ENCODE results near the gene GPR17. TPM values are rescaled to one million over a fixed set of nuclear protein-coding genes. Genes with fewer than 3 reads are reported as not detected.
A peak's percentile ranks its signal among the peaks of the same experiment; 100 is the strongest.

GPR17 gene
- total RNA-seq, 4 donors from 2014 or later: not detected

DNA sequence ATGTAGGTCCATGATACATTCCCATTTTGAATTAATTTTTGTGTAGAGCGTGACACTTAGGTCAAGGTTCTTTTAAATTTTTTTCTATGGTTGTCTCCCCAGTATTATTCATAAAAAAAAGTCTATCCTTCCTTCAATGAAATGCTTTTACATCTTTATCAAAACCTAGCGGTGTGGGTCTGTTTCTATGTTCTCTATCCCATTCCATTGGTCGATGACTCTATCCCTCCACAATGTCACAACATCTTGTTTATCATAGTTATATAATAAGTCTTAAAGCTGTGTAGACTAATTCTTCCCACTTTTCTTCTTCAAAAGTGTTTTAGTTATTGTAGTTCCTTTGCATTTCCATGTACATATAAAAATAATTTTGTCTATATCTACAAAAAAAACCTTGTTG is 47.2 kb upstream of the GPR17 start:
- peaks cover 0 to 42% (median 0%) of the 10 kb centered on the region in 3 donors for H3K36me3 ChIP-seq
- TF ChIP-seq, protein P1, sequence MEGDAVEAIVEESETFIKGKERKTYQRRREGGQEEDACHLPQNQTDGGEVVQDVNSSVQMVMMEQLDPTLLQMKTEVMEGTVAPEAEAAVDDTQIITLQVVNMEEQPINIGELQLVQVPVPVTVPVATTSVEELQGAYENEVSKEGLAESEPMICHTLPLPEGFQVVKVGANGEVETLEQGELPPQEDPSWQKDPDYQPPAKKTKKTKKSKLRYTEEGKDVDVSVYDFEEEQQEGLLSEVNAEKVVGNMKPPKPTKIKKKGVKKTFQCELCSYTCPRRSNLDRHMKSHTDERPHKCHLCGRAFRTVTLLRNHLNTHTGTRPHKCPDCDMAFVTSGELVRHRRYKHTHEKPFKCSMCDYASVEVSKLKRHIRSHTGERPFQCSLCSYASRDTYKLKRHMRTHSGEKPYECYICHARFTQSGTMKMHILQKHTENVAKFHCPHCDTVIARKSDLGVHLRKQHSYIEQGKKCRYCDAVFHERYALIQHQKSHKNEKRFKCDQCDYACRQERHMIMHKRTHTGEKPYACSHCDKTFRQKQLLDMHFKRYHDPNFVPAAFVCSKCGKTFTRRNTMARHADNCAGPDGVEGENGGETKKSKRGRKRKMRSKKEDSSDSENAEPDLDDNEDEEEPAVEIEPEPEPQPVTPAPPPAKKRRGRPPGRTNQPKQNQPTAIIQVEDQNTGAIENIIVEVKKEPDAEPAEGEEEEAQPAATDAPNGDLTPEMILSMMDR (IDR thresholded peaks at IDR 0.05): no peak
- TF ChIP-seq POLR2A (IDR thresholded peaks at IDR 0.05): no peak
- no peak overlapping the region for H3K4me3 ChIP-seq
- H3K27ac ChIP-seq: no peak overlapping the region
- H3K27me3 ChIP-seq: no peaks in the 10 kb centered on the region
- H3K4me1 ChIP-seq: no peaks in the 10 kb centered on the region
- H3K9me3 ChIP-seq: no peaks in the 10 kb centered on the region
- DNase-seq: no peak

DNA sequence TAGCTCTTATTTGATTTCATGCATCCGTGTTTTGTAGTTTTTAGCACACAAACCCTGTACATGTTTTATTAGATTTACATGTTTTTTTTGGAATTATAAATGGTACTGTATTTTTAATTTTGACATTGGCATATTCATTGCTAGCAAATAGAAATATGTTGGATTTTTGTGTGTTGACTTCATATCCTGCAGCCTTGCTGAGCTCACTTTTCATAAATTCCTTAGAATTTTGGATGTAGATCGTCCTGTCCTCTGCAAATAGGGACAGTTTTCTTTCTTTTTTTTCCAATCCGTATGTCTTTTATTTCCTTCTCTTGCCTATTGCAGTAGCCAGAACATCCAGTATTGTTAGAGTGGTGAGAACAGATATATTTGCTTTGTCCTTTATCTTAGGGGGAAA is 46.7 kb upstream of the GPR17 start:
- Histone ChIP-seq H3K27ac (no peak overlapping the region), H3K4me3 (no peak overlapping the region), H3K36me3 (peaks cover 0 to 38% (median 0%) of the 10 kb centered on the region in 3 donors), H3K9me3 (no peaks in the 10 kb centered on the region), H3K27me3 (no peaks in the 10 kb centered on the region), H3K4me1 (no peaks in the 10 kb centered on the region)
- DNase-seq: no peak
- no peak for TF ChIP-seq POLR2A (IDR thresholded peaks at IDR 0.05)
- TF ChIP-seq, protein P1 (IDR thresholded peaks at IDR 0.05): no peak

DNA sequence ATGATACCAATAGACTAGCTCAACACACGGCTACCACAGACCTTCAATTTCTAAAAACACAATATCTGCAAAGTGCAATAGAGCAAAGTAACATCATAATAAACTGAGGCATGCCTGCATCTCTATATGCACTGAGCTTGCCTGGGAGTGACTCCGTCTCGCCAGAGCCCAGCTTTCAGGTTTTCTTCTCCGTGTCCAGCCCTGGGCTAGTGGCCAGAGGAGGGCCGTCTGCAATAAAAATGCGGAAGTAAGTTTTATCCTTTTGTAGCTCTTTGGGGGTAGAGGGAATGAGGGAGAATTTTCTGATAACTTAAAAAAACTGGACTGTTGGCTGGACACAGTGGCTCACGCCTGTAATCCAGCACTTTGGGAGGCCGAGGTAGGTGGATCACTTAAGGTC is 41.0 kb upstream of the GPR17 start:
- TF ChIP-seq POLR2A (IDR thresholded peaks at IDR 0.05): no peak
- TF ChIP-seq, protein P1 (IDR thresholded peaks at IDR 0.05): no peak
- H3K36me3 ChIP-seq: peaks cover 0 to 57% (median 0%) of the 10 kb centered on the region in 3 donors
- DNase-seq: no peak

DNA sequence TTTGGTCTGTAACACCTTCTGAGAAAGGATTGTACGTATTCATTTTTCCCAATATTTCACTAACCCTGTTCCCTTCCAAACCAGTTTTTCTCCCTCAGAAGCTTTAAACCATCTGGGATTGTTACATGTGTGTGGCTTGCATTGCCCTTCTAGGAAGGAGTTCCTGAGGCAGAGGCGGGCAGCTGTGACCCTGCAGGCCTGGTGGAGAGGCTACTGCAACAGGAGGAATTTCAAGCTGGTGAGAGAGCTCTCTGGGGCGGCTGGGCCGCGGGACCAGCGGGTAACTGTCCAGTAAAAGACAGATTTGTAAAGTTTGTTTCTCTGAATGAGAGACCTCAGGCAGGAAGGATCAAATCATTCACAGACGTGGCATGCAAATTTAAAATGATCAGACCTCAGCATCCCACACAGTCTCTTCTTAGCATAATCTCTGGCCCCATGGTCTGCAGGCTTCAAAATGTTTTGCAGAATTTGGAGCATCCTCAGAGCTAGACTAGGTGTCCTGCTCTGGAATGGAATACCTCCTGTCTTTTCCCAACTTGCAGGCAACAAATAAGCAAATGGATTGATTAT is 40.2 kb upstream of the GPR17 start:
- peaks cover 0 to 60% (median 0%) of the 10 kb centered on the region in 3 donors for H3K36me3 ChIP-seq
- no peaks in the 10 kb centered on the region for H3K4me1 ChIP-seq
- no peak for TF ChIP-seq POLR2A (IDR thresholded peaks at IDR 0.05)
- H3K27ac ChIP-seq: no peak overlapping the region
- H3K27me3 ChIP-seq: no peaks in the 10 kb centered on the region
- DNase-seq: peak in 1 of 3 donors; percentile 29
- H3K9me3 ChIP-seq: peaks cover 0 to 3% (median 0%) of the 10 kb centered on the region in 4 donors
- no peak overlapping the region for H3K4me3 ChIP-seq

More for the DNA sequence above, 41.0 kb upstream of the GPR17 start:
- no peaks in the 10 kb centered on the region for H3K27me3 ChIP-seq
- H3K27ac ChIP-seq: no peak overlapping the region
- no peak overlapping the region for H3K4me3 ChIP-seq
- no peaks in the 10 kb centered on the region for H3K9me3 ChIP-seq
- no peaks in the 10 kb centered on the region for H3K4me1 ChIP-seq

DNA sequence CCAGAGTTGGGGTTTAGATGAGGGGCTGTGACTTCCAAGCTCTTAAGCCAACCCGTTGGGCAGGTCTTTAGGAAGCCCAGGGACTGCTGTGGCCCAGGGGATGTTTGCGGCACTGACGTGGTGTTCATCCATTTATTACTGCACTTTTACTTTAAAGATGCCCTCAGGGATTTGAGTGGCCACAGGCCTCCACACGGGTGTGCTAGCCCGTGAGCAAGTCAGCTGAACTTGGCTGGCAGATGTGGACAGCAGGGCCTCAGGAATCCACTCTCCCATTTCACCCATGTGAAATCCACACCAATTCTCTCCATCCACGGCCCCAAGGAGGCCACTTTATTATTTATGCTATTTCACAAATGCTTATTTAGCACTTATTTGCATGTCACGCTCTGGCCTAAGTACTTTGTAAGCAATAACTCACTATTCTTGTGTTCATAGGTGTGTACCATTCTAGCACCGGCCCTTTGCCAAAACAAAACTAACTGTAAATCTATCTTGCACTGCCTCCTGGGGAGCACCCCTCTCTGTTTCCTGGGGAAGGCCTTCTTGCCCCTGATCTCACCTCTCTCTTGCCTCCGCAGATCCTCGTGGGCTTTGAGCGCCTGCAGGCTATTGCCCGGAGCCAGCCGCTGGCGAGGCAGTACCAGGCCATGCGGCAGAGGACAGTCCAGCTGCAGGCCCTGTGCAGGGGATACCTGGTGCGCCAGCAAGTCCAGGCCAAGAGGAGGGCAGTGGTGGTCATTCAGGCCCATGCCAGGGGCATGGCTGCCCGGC is 39.1 kb upstream of the GPR17 start:
- no peak for TF ChIP-seq POLR2A (IDR thresholded peaks at IDR 0.05)
- TF ChIP-seq, protein P1 (IDR thresholded peaks at IDR 0.05): no peak
- peaks cover 0 to 68% (median 0%) of the 10 kb centered on the region in 3 donors for H3K36me3 ChIP-seq
- peaks cover 0 to 3% (median 0%) of the 10 kb centered on the region in 4 donors for H3K9me3 ChIP-seq
- no peaks in the 10 kb centered on the region for H3K4me1 ChIP-seq
- H3K27ac ChIP-seq: no peak overlapping the region
- no peaks in the 10 kb centered on the region for H3K27me3 ChIP-seq
- peak in 1 of 3 donors; percentile 22 for DNase-seq
- H3K4me3 ChIP-seq: no peak overlapping the region

DNA sequence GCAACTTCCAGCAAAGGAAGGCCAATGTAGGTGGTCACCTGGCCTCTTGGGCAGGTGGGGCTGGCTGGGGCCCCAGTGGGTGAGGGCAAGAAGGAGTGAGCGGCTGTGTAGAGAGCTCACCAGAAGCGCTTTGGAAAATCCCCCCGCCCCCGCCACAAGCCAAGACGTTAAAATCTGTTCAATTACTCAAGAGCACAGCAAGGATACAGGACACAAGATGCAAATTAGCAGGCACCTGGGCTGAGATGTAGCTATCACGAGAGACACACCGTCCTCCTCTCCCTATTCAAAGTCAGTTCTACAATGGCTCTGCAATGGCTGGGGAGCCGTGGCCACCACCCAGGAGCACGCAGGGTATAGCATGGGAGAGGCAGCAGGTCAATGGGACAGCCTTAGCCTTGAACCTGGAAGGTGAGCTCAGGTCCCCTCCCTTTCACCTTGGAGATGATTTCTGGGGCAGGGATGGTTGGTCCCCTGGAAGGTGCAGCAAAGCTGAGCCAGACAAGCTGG is 38.5 kb upstream of the GPR17 start:
- peaks cover 0 to 3% (median 0%) of the 10 kb centered on the region in 4 donors for H3K9me3 ChIP-seq
- peak in 1 of 3 donors; percentile 42 for DNase-seq

More for the DNA sequence above, 38.5 kb upstream of the GPR17 start:
- H3K36me3 ChIP-seq: peaks cover 0 to 69% (median 0%) of the 10 kb centered on the region in 3 donors
- H3K4me1 ChIP-seq: no peaks in the 10 kb centered on the region
- H3K4me3 ChIP-seq: no peak overlapping the region
- TF ChIP-seq, protein P1 (IDR thresholded peaks at IDR 0.05): no peak
- no peak for TF ChIP-seq POLR2A (IDR thresholded peaks at IDR 0.05)
- H3K27me3 ChIP-seq: no peaks in the 10 kb centered on the region
- no peak overlapping the region for H3K27ac ChIP-seq
